ENCODE results near the gene HS6ST3. TPM values are rescaled to one million over a fixed set of nuclear protein-coding genes. Genes with fewer than 3 reads are reported as not detected.

Gene HS6ST3
- total RNA-seq, 6 donors from 2014 or later: 0.03 to 1.0 (median 0.22) TPM; not detected in 1

DNA sequence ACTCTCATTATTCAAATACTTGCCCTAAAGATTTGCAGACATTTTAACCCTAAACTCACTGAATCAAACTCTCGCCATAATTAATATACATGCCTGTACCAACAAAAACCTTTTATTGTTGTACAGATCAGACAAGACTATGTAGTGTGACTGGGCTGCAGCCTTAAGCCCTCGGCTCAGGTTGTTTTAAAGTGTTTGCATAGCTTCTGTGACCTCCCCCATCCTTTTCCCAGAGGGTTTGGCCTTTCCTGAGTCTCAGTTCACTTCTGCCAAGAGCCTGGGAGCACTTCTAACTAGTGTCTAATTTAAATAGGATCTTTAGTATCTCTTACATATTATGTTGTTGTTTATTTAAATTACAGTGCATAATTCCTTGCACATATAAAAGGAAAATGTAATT lies 158.2 kb downstream of the HS6ST3 start:
- no peaks in the 10 kb centered on the region for H3K9me3 ChIP-seq
- no peaks in the 10 kb centered on the region for H3K36me3 ChIP-seq
- WGBS, 2 donors: 42 to 61% methylated on average over 2 of the region's 2 CpGs
- H3K4me1 ChIP-seq: no peaks in the 10 kb centered on the region
- no peak for DNase-seq
- no peak overlapping the region for H3K27ac ChIP-seq
- H3K27me3 ChIP-seq: no peaks in the 10 kb centered on the region
- no peak for TF ChIP-seq POLR2A (IDR thresholded peaks at IDR 0.05)
- no peak for TF ChIP-seq POLR2AphosphoS5 (IDR thresholded peaks at IDR 0.05)
- TF ChIP-seq EP300 (IDR thresholded peaks at IDR 0.05): no peak
- TF ChIP-seq, protein P1, sequence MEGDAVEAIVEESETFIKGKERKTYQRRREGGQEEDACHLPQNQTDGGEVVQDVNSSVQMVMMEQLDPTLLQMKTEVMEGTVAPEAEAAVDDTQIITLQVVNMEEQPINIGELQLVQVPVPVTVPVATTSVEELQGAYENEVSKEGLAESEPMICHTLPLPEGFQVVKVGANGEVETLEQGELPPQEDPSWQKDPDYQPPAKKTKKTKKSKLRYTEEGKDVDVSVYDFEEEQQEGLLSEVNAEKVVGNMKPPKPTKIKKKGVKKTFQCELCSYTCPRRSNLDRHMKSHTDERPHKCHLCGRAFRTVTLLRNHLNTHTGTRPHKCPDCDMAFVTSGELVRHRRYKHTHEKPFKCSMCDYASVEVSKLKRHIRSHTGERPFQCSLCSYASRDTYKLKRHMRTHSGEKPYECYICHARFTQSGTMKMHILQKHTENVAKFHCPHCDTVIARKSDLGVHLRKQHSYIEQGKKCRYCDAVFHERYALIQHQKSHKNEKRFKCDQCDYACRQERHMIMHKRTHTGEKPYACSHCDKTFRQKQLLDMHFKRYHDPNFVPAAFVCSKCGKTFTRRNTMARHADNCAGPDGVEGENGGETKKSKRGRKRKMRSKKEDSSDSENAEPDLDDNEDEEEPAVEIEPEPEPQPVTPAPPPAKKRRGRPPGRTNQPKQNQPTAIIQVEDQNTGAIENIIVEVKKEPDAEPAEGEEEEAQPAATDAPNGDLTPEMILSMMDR (IDR thresholded peaks at IDR 0.05): no peak
- ATAC-seq (ENCODE audit: low FRiP score in 2 of 2): no peak
- no peak overlapping the region for H3K4me3 ChIP-seq

DNA sequence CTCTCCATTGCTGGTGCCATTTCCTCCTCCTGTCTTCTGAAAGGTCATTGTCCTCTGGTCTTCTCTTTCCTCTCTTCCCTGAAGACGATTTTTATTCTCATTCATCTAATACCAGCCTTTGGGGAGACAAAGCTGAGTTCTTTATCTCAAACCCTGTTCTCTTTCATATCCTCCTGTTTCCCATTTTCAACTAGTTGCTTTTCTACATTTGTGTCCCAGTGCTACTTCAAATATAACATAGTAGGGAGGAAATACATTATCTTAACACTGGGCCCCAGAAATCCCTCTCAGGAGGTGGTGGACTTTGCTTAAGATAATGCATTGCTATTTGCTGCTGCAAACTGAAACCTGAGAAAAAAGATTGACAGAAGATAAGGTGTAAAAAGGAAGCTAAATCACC lies 159.1 kb downstream of the HS6ST3 start:
- H3K4me3 ChIP-seq: no peak overlapping the region
- 37 to 42% methylated on average over 1 of the region's 1 CpG for WGBS, 2 donors
- ATAC-seq (ENCODE audit: low FRiP score in 2 of 2) (no peak), DNase-seq (no peak)
- no peaks in the 10 kb centered on the region for H3K9me3 ChIP-seq
- H3K27ac ChIP-seq: no peak overlapping the region
- no peaks in the 10 kb centered on the region for H3K36me3 ChIP-seq
- TF ChIP-seq, protein P1 (IDR thresholded peaks at IDR 0.05): no peak
- TF ChIP-seq EP300 (IDR thresholded peaks at IDR 0.05) (no peak), POLR2A (IDR thresholded peaks at IDR 0.05) (no peak), POLR2AphosphoS5 (IDR thresholded peaks at IDR 0.05) (no peak)
- H3K27me3 ChIP-seq: no peaks in the 10 kb centered on the region
- no peaks in the 10 kb centered on the region for H3K4me1 ChIP-seq

DNA sequence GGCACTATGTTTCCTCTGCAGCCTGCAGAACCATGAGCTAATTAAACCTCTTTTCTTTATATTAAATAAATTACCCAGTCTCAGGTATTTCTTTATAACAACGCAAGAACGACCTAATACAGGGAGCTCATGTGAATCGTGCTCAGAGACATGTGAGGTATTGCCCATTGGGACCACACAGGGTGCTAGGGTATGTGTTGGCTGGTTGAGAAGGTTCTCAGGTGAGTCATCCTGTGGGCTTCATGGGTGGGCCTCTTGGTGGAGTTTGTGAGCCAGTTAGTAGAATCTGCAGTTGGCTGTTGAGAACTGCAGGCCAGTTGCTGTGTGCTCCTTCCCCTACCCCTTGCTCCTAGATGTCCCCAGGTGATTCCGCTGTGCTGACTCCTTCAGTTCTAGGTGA lies 163.0 kb downstream of the HS6ST3 start:
- H3K27me3 ChIP-seq: no peaks in the 10 kb centered on the region
- H3K27ac ChIP-seq: no peak overlapping the region
- no peak for TF ChIP-seq POLR2A (IDR thresholded peaks at IDR 0.05)
- TF ChIP-seq, protein P1 (IDR thresholded peaks at IDR 0.05): no peak
- TF ChIP-seq EP300 (IDR thresholded peaks at IDR 0.05): no peak
- TF ChIP-seq POLR2AphosphoS5 (IDR thresholded peaks at IDR 0.05): no peak
- H3K9me3 ChIP-seq: no peaks in the 10 kb centered on the region
- DNase-seq: no peak
- H3K4me3 ChIP-seq: no peak overlapping the region
- no peak for ATAC-seq (ENCODE audit: low FRiP score in 2 of 2)
- 88 to 95% methylated on average over 3 to 4 of the region's 4 CpGs for WGBS, 2 donors
- no peaks in the 10 kb centered on the region for H3K36me3 ChIP-seq
- H3K4me1 ChIP-seq: no peaks in the 10 kb centered on the region

DNA sequence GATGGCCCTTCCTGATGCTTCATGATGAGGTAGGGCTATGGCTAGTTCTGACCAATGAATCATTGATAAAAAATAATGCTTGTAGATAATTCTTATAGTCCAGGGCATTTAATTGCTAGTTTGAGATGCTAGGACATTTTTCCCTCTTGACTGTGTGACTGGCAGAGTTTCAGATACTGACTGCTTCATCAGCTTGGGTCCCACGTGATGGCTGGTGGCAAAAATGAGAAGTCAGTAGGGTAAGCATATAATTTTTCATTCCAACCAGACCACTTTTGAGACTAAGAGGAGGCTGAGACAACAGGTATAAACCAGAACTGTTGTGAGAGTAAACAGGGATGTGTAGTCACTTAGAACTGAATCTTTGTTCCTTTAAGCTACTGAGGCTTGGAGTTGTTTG lies 183.3 kb downstream of the HS6ST3 start:
- Histone ChIP-seq H3K9me3 (no peaks in the 10 kb centered on the region), H3K4me1 (no peaks in the 10 kb centered on the region), H3K36me3 (no peaks in the 10 kb centered on the region), H3K27ac (no peak overlapping the region), H3K4me3 (no peak overlapping the region), H3K27me3 (no peaks in the 10 kb centered on the region)
- TF ChIP-seq POLR2A (IDR thresholded peaks at IDR 0.05): no peak
- no peak for TF ChIP-seq EP300 (IDR thresholded peaks at IDR 0.05)
- TF ChIP-seq, protein P1 (IDR thresholded peaks at IDR 0.05): no peak
- no peak for TF ChIP-seq POLR2AphosphoS5 (IDR thresholded peaks at IDR 0.05)
- ATAC-seq (ENCODE audit: low FRiP score in 2 of 2) (no peak), DNase-seq (no peak)
- WGBS, 2 donors: 55 to 81% methylated on average over 1 of the region's 1 CpG

DNA sequence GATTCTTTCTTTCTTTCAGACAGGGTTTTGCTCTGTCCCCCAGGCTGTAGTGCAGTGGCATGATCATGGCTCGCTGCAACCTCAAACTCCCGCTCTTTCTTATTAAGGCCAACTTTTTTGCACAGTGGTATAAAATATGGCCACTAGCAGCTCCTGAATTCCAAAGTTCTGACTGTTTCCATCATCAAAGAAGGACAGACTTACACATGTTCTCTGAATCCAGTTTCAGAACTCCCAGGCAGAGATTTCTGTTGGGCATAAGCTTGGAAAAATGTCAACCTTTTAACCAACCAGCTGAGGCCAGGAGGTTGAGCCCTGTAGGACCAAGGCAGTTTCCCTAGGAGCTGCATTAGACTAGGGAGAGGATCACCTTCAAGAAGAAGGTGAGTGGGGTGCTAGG lies 184.1 kb downstream of the HS6ST3 start:
- DNase-seq (no peak), ATAC-seq (ENCODE audit: low FRiP score in 2 of 2) (no peak)
- no peak for TF ChIP-seq POLR2AphosphoS5 (IDR thresholded peaks at IDR 0.05)
- TF ChIP-seq EP300 (IDR thresholded peaks at IDR 0.05): no peak
- no peak for TF ChIP-seq POLR2A (IDR thresholded peaks at IDR 0.05)
- TF ChIP-seq, protein P1 (IDR thresholded peaks at IDR 0.05): no peak
- Histone ChIP-seq H3K27ac (no peak overlapping the region), H3K4me1 (no peaks in the 10 kb centered on the region), H3K4me3 (no peak overlapping the region), H3K36me3 (no peaks in the 10 kb centered on the region), H3K9me3 (no peaks in the 10 kb centered on the region), H3K27me3 (no peaks in the 10 kb centered on the region)
- 75 to 90% methylated on average over 2 of the region's 2 CpGs for WGBS, 2 donors

Measured in upper lobe of left lung (tissue), 6 donors.